Measurements from ENCODE around the gene SCML1.
A peak's percentile ranks its signal among the peaks of the same experiment; 100 is the strongest.

GRCh38 chrX:17689971-17690409 lies 47.3 kb upstream of the SCML1 start:
- TF ChIP-seq CTCF (IDR thresholded peaks at IDR 0.05) = peak; percentile 44 to 52
- TF ChIP-seq POLR2A (IDR thresholded peaks at IDR 0.05) = no peak
- TF ChIP-seq EP300 (IDR thresholded peaks at IDR 0.05) = no peak
